ENCODE data around the gene ANGPTL2.

- TF ChIP-seq POLR2A (IDR thresholded peaks at IDR 0.05): no peak
- TF ChIP-seq CTCF (IDR thresholded peaks at IDR 0.05): no peak
Observed at GRCh38 chr9:127053057-127053821, 69.2 kb downstream of the ANGPTL2 start.

Data from uterus (tissue), 2 donors.